Gastroesophageal sphincter (tissue), 3 donors: ENCODE measurements around the gene FHIT.

Experiments used
- CTCF ChIP-seq, 4 experiments: fragments of 200-600 bp in 2 of 4; fragments of 450-650 bp in 2 of 4; sonication (generic) in 1 of 4; IDR thresholded peaks; one replicate each; pipeline ENCODE4 v1.5.1; 2017 to 2019; ENCODE audit warnings: antibody characterized with exemption in 4 of 4, mild to moderate bottlenecking in 2 of 4, moderate library complexity in 2 of 4
- POLR2A ChIP-seq, 2 donors: fragments of 450-650 bp; IDR thresholded peaks; one replicate each; pipeline ENCODE4 v1.6.1; 2017; ENCODE audit warnings: antibody characterized with exemption in 2 of 2, mild to moderate bottlenecking in 2 of 2, moderate library complexity in 1 of 2

- TF ChIP-seq CTCF (IDR thresholded peaks at IDR 0.05) (no peak), POLR2A (IDR thresholded peaks at IDR 0.05) (no peak)
These were observed 1233.6 kb downstream of the FHIT start for GRCh38 chr3:60017631-60018030.
